GM12878 (cell line): ENCODE results near the gene MAGEB3. TPM values are rescaled to one million over a fixed set of nuclear protein-coding genes. Genes with fewer than 3 reads are reported as not detected.

Experiments
- ATAC-seq: fragments of 200-7000 bp; cut with Tn5 transposase; 3 replicates; pipeline ENCODE4 v1.9.1; 2020; ENCODE audit warnings: mild to moderate bottlenecking, moderate library complexity
- BruUV-seq: library from RNA; stranded (reverse); fragments of 400-500 nt; replicated peaks from 2 replicates; lab custom pipeline; 2021; lab: Mats Ljungman, UMichigan
- CTCF ChIA-PET: fragments of 300-600 bp; sonication (Branson Sonifier 250); formaldehyde crosslinking; extraction: SDS; loops from one replicate; lab custom pipeline; 2021; ENCODE audit warnings: inconsistent platforms; lab: Yijun Ruan, JAX
- POLR2A ChIA-PET: fragments of 350-600 bp; formaldehyde crosslinking; extraction: SDS; loops from one replicate; lab custom pipeline; 2021; ENCODE audit warnings: inconsistent platforms; lab: Charles Lee
- RAD21 ChIA-PET: fragments of 300-600 bp; sonication (Branson Sonifier 250); formaldehyde crosslinking; loops from one replicate; lab custom pipeline; 2023; ENCODE audit warnings: antibody characterized with exemption; ENCODE audit not compliant: unreplicated experiment; lab: Charles Lee
- SMC1A ChIA-PET: fragments of 300-600 bp; sonication (Branson Sonifier 250); formaldehyde crosslinking; loops from one replicate; lab custom pipeline; 2023; ENCODE audit not compliant: unreplicated experiment, uncharacterized antibody; lab: Charles Lee
- DNase-seq: peaks from one replicate; pipeline ENCODE4 v3.0.0-alpha.2; 2011; ENCODE audit warnings: low read depth, low spot score
- FAIRE-seq: peaks from 3 replicates; lab custom pipeline; 2011; peaks lifted over from hg19 to GRCh38; lab: Jason Lieb, UNC
- H2AFZ ChIP-seq: 2 replicates; pipeline ENCODE4 v1.6.0; 2011; ENCODE audit warnings: low read depth, low read length, control low read depth; ENCODE audit not compliant: control insufficient read depth
- H3K27ac ChIP-seq: 2 replicates; pipeline ENCODE4 v1.5.1; 2011; ENCODE audit warnings: control low read depth; ENCODE audit not compliant: control insufficient read depth, insufficient read depth
- H3K27me3 ChIP-seq, 2 experiments: replicated peaks in 1 of 2; 2 replicates each; pipeline versions ENCODE4 v1.6.0 to v1.6.1; 2011; ENCODE audit warnings: low read length in 1 of 2; ENCODE audit not compliant: control insufficient read depth in 2 of 2, insufficient read depth in 2 of 2
- H3K36me3 ChIP-seq, 2 experiments: 2 replicates each; pipeline ENCODE4 v1.5.1; 2011; ENCODE audit warnings: low read length in 1 of 2; ENCODE audit not compliant: control insufficient read depth in 2 of 2, insufficient read depth in 2 of 2
- H3K4me1 ChIP-seq: 2 replicates; pipeline ENCODE4 v1.6.1; 2011; ENCODE audit warnings: mild to moderate bottlenecking, low read length, moderate library complexity, mixed read lengths; ENCODE audit not compliant: control insufficient read depth, insufficient read depth
- H3K4me2 ChIP-seq: 2 replicates; pipeline ENCODE4 v1.6.0; 2011; ENCODE audit warnings: control low read depth; ENCODE audit not compliant: control insufficient read depth, insufficient read depth
- H3K4me3 ChIP-seq: fragments of 200-600 bp; sonication (generic); 2 replicates; pipeline ENCODE4 v1.5.1; 2016
- H3K79me2 ChIP-seq: 2 replicates; pipeline ENCODE4 v1.6.0; 2011; ENCODE audit warnings: low read length; ENCODE audit not compliant: control insufficient read depth, insufficient read depth
- H3K9ac ChIP-seq: 2 replicates; pipeline ENCODE4 v1.8.0; 2011; ENCODE audit warnings: low read length, control low read depth, mixed read lengths; ENCODE audit not compliant: control insufficient read depth, insufficient read depth
- H3K9me3 ChIP-seq: replicated peaks from 3 replicates; pipeline ENCODE4 v1.5.1; 2011; ENCODE audit warnings: mild to moderate bottlenecking, low read length; ENCODE audit not compliant: control insufficient read depth, insufficient read depth
- H4K20me1 ChIP-seq: 2 replicates; pipeline ENCODE4 v1.6.0; 2011; ENCODE audit not compliant: control insufficient read depth, insufficient read depth
- CHD2 ChIP-seq: IDR thresholded peaks from 2 replicates; pipeline ENCODE4 v1.6.1; 2011; ENCODE audit warnings: low read depth, low read length, improper control_type of control experiment, borderline replicate concordance
- EP300 ChIP-seq, 2 experiments: fragments of 150-350 bp in 1 of 2; IDR thresholded peaks; 2 replicates each; pipeline ENCODE4 v1.6.1; 2011 to 2012; ENCODE audit warnings: low read depth in 2 of 2, low read length in 2 of 2, borderline replicate concordance in 1 of 2, improper control_type of control experiment in 1 of 2, inconsistent platforms in 1 of 2; ENCODE audit not compliant: control insufficient read depth in 1 of 2
- KAT2A ChIP-seq: conservative IDR thresholded peaks from 2 replicates; pipeline ENCODE4 v1.6.1; 2011; ENCODE audit warnings: low read depth, low read length; ENCODE audit not compliant: control insufficient read depth
- NRF1 ChIP-seq: conservative IDR thresholded peaks from 2 replicates; pipeline ENCODE4 v1.6.1; 2011; ENCODE audit warnings: mild to moderate bottlenecking, low read depth, low read length, improper control_type of control experiment
- POLR2AphosphoS5 ChIP-seq: IDR thresholded peaks from 2 replicates; pipeline ENCODE4 v1.6.1; 2011; ENCODE audit warnings: mild to moderate bottlenecking, low read length, inconsistent platforms
- RBBP5 ChIP-seq: fragments of 200-600 bp; sonication (generic); conservative IDR thresholded peaks from 2 replicates; pipeline ENCODE4 v1.6.1; 2016
- WGBS: methylation state at CpG from one replicate; pipeline ENCODE4 v1.1.6; 2016; ENCODE audit warnings: low lambda C conversion rate; ENCODE audit not compliant: insufficient replicate concordance, insufficient coverage; ENCODE audit errors: missing lambda C conversion rate; 5-methylcytosine and 5-hydroxymethylcytosine counted together
- in situ Hi-C: fragments of 300-500 bp; cut with MboI; formaldehyde crosslinking; loops from 9 replicates; pipeline ENCODE4 v1.14.3; 2018; ENCODE audit warnings: mixed read lengths
- intact Hi-C: fragments of 100-400 bp; cut with micrococcal nuclease; formaldehyde crosslinking; loops from one replicate; pipeline ENCODE4 v1.14.2; 2022; ENCODE audit not compliant: unreplicated experiment
- polyA plus RNA-seq, 11 experiments: library from polyadenylated mRNA; depleted of rRNA in 4 of 11; unstranded in 6 of 11; stranded (reverse) in 5 of 11; fragments of >200 nt; fragmentation: Nextera tagmentation in 4 of 11; fragmentation: Illumina TruSeq in 1 of 11; extraction: Ambion mirVana in 4 of 11; extraction: Trizol in 1 of 11; gene quantifications; 1 replicate in 1 of 11; 2 replicates in 10 of 11; pipeline versions ENCODE4 v1.2.1 to v1.2.3, GENCODE V29; 2011 to 2016; ENCODE audit warnings: inconsistent platforms in 2 of 11, missing spikeins in 2 of 11, low read depth in 1 of 11
- total RNA-seq, 4 experiments: library from RNA; depleted of rRNA in 3 of 4; stranded (reverse); fragments of >200 nt in 3 of 4; fragmentation: Illumina TruSeq in 1 of 4; extraction: Trizol in 1 of 4; gene quantifications; 2 replicates each; pipeline versions ENCODE4 v1.2.1 to v1.2.3, GENCODE V29; 2013 to 2021
- TF ChIP-seq, protein P1 (sequence below): fragments of 450-650 bp; IDR thresholded peaks from 2 replicates; pipeline ENCODE4 v1.6.1; 2017; ENCODE audit warnings: mild to moderate bottlenecking, moderate library complexity
- TF ChIP-seq, protein P2 (sequence below): IDR thresholded peaks from 2 replicates; pipeline ENCODE4 v1.6.1; 2011; ENCODE audit warnings: borderline replicate concordance, low read depth, mild to moderate bottlenecking, moderate library complexity, low read length; ENCODE audit not compliant: insufficient read depth, poor library complexity, severe bottlenecking

Gene MAGEB3
- total and polyA plus RNA-seq, 10 of the 15 experiments (the other 5 are each of a cell fraction or from before 2014, with no cell fraction given): not detected

DNA sequence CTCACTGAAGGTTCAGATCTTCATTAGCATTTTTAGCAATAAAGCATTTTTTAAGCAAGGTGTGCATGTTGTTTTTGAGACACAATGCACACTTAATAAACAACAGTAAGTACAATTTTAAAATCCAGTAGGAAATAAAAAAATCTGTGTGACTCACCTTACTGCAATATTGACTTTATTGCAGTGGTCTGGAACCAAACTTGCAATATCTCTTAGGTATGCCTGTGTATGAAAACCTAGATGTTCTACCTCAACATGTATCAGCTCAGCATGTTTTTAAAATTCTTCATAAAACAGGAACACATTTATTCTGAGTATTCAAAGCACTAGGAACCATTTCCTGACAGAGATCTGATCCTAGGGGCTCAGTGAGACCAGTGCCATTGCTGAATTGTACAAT lies 52.1 kb downstream of the MAGEB3 start (continued):
- TF ChIP-seq KAT2A: no peak
- TF ChIP-seq RBBP5: no peak
- no peak for TF ChIP-seq NRF1
- no peak for TF ChIP-seq POLR2AphosphoS5
- TF ChIP-seq EP300 (IDR thresholded peaks at IDR 0.05; ENCODE audit: borderline replicate concordance in 1 of 2, control insufficient read depth in 1 of 2, low read depth in 2 of 2, low read length in 2 of 2): no peak
- TF ChIP-seq, protein P1, sequence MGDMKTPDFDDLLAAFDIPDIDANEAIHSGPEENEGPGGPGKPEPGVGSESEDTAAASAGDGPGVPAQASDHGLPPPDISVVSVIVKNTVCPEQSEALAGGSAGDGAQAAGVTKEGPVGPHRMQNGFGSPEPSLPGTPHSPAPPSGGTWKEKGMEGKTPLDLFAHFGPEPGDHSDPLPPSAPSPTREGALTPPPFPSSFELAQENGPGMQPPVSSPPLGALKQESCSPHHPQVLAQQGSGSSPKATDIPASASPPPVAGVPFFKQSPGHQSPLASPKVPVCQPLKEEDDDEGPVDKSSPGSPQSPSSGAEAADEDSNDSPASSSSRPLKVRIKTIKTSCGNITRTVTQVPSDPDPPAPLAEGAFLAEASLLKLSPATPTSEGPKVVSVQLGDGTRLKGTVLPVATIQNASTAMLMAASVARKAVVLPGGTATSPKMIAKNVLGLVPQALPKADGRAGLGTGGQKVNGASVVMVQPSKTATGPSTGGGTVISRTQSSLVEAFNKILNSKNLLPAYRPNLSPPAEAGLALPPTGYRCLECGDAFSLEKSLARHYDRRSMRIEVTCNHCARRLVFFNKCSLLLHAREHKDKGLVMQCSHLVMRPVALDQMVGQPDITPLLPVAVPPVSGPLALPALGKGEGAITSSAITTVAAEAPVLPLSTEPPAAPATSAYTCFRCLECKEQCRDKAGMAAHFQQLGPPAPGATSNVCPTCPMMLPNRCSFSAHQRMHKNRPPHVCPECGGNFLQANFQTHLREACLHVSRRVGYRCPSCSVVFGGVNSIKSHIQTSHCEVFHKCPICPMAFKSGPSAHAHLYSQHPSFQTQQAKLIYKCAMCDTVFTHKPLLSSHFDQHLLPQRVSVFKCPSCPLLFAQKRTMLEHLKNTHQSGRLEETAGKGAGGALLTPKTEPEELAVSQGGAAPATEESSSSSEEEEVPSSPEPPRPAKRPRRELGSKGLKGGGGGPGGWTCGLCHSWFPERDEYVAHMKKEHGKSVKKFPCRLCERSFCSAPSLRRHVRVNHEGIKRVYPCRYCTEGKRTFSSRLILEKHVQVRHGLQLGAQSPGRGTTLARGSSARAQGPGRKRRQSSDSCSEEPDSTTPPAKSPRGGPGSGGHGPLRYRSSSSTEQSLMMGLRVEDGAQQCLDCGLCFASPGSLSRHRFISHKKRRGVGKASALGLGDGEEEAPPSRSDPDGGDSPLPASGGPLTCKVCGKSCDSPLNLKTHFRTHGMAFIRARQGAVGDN: no peak
- TF ChIP-seq, all 136 proteins: peak for 0

DNA sequence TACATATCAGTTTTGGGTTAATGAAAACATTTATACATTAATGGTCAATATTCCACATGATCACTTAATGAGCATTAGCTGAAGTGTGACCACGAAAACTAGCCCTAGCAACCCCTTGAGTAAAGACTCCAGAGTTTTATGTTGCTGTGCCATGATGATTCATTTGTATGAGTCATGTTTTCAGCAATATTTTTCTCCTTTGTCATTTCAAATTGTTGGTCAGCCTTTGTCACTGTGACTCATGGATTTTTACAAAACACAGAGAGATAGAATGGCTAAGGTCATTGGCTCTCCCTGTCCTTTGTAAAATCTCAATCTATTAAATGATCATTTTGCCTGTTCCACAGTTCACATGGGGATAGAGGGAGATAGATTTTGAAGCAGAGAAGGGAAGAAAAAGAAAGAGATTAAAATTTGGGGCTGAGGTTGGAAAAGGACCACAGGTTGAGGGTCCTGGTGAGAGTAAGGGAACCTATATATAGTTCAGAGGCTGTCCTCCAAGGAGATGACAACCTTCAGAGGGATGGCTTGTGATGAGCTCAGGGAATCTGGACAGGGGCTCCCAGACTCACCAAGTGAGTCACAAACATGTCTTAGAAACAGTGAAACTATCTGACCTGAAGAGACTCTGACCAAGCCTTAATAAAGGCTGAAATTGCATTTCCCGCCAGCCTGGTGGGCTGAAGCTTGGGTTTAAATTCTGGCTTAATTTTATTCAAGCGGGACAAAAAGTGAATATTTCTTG lies 53.2 kb downstream of the MAGEB3 start:
- H3K9ac ChIP-seq: no peak overlapping the region
- no peaks in the 10 kb centered on the region for H3K4me1 ChIP-seq
- intact Hi-C loops (no loop called here), in situ Hi-C loops (no loop called here)
- H3K9me3 ChIP-seq: no peaks in the 10 kb centered on the region
- H3K36me3 ChIP-seq: no peaks in the 10 kb centered on the region
- BruUV-seq: no TSS peak
- WGBS: 33% methylated on average over 3 of the region's 3 CpGs
- ATAC-seq (no peak), DNase-seq (no peak), FAIRE-seq (no peak)
- H3K4me2 ChIP-seq: no peak overlapping the region
- POLR2A ChIA-PET: interaction anchor here (0.7 kb wide), 1 partner anchor 10 kb away, joined by 3 read pairs; no protein-coding TSS in a partner anchor
- TF ChIP-seq, protein P2, sequence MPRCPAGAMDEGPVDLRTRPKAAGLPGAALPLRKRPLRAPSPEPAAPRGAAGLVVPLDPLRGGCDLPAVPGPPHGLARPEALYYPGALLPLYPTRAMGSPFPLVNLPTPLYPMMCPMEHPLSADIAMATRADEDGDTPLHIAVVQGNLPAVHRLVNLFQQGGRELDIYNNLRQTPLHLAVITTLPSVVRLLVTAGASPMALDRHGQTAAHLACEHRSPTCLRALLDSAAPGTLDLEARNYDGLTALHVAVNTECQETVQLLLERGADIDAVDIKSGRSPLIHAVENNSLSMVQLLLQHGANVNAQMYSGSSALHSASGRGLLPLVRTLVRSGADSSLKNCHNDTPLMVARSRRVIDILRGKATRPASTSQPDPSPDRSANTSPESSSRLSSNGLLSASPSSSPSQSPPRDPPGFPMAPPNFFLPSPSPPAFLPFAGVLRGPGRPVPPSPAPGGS: peak; percentile 64
- no peak for TF ChIP-seq CHD2
- H3K4me3 ChIP-seq: no peak overlapping the region
- H3K27ac ChIP-seq: no peak overlapping the region
- SMC1A ChIA-PET: interaction anchor here (1.2 kb wide), 1 partner anchor 27 kb away, joined by 3 read pairs; no protein-coding TSS in a partner anchor
- H2AFZ ChIP-seq: no peak overlapping the region
- RAD21 ChIA-PET: no interaction called here
- H4K20me1 ChIP-seq: no peaks in the 10 kb centered on the region
- H3K27me3 ChIP-seq: no peaks in the 10 kb centered on the region
- H3K79me2 ChIP-seq: no peaks in the 10 kb centered on the region
- CTCF ChIA-PET: no interaction called here
